ENCODE results near the gene RPL36. TPM values are rescaled to one million over a fixed set of nuclear protein-coding genes. Genes with fewer than 3 reads are reported as not detected.
A peak's percentile ranks its signal among the peaks of the same experiment; 100 is the strongest.

RPL36 gene
- polyA plus RNA-seq, 3 donors: 336 to 708 (median 627) TPM

GRCh38 chr19:5718579-5719273 is 28.6 kb downstream of the RPL36 start:
- H3K27ac Mint-ChIP-seq: peak overlapping the region; percentile 90 to 95 (median 93)
- Histone ChIP-seq H3K4me3 (replicated peaks in 1 of 3; ENCODE audit: low read depth in 2 of 3, low read length in 3 of 3) (peak overlapping the region; percentile 59 to 82 (median 66)), H3K79me2 (ENCODE audit: insufficient read depth, low read length) (peaks cover 49% of the 10 kb centered on the region), H3K4me1 (ENCODE audit: control insufficient read depth in 1 of 2, insufficient read depth in 2 of 2, low read length in 2 of 2) (peaks cover 20 to 29% of the 10 kb centered on the region in 2 donors), H3K36me3 (replicated peaks in 1 of 2; ENCODE audit: control insufficient read depth in 1 of 2, insufficient read depth in 2 of 2, low read length in 2 of 2) (peaks cover 7 to 9% of the 10 kb centered on the region in 2 donors), H4K20me1 (ENCODE audit: insufficient read depth, low read length) (peaks cover 29% of the 10 kb centered on the region), H3K9me3 (replicated peaks in 1 of 2; ENCODE audit: control insufficient read depth in 1 of 2, insufficient read depth in 1 of 2, low read length in 2 of 2) (no peaks in the 10 kb centered on the region), H3K9ac (ENCODE audit: insufficient read depth, low read length, poor library complexity, severe bottlenecking) (peak overlapping the region; percentile 94), H3K4me2 (replicated peaks; ENCODE audit: extremely low read depth, low read length, poor library complexity, severe bottlenecking) (peak overlapping the region; percentile 89), H3K27ac (ENCODE audit: low read depth in 1 of 2, low read length in 2 of 2) (peak overlapping the region; percentile 89 to 91), H2AFZ (ENCODE audit: insufficient read depth, low read depth, low read length, poor library complexity, severe bottlenecking) (peak overlapping the region; percentile 87), H3K27me3 (ENCODE audit: control insufficient read depth in 2 of 2, insufficient read depth in 2 of 2, low read length in 2 of 2) (no peaks in the 10 kb centered on the region)
- intact Hi-C loops (cut with micrococcal nuclease): loop anchor here in 1 of 2 donors (2.0 kb wide), 1 partner anchor 28 kb away; the partner anchor contains the start of gene RPL36
- H3K4me3 Mint-ChIP-seq: peak overlapping the region; percentile 81 to 90
- peaks cover 2 to 3% (median 2%) of the 10 kb centered on the region in 3 donors for H3K27me3 Mint-ChIP-seq (ENCODE audit: low read depth in 3 of 3)
- 30% methylated on average over 6 of the region's 11 CpGs for WGBS (ENCODE audit: insufficient coverage)
- H3K4me1 Mint-ChIP-seq: peaks cover 26% of the 10 kb centered on the region
- H3K36me3 Mint-ChIP-seq: peaks cover 13 to 21% of the 10 kb centered on the region in 2 donors
- peaks cover 0 to 3% (median 0%) of the 10 kb centered on the region in 7 donors for H3K9me3 Mint-ChIP-seq
- peak; percentile 26 to 66 (median 49) for DNase-seq
- TF ChIP-seq, protein P1, sequence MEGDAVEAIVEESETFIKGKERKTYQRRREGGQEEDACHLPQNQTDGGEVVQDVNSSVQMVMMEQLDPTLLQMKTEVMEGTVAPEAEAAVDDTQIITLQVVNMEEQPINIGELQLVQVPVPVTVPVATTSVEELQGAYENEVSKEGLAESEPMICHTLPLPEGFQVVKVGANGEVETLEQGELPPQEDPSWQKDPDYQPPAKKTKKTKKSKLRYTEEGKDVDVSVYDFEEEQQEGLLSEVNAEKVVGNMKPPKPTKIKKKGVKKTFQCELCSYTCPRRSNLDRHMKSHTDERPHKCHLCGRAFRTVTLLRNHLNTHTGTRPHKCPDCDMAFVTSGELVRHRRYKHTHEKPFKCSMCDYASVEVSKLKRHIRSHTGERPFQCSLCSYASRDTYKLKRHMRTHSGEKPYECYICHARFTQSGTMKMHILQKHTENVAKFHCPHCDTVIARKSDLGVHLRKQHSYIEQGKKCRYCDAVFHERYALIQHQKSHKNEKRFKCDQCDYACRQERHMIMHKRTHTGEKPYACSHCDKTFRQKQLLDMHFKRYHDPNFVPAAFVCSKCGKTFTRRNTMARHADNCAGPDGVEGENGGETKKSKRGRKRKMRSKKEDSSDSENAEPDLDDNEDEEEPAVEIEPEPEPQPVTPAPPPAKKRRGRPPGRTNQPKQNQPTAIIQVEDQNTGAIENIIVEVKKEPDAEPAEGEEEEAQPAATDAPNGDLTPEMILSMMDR (IDR thresholded peaks at IDR 0.05): no peak

DNA sequence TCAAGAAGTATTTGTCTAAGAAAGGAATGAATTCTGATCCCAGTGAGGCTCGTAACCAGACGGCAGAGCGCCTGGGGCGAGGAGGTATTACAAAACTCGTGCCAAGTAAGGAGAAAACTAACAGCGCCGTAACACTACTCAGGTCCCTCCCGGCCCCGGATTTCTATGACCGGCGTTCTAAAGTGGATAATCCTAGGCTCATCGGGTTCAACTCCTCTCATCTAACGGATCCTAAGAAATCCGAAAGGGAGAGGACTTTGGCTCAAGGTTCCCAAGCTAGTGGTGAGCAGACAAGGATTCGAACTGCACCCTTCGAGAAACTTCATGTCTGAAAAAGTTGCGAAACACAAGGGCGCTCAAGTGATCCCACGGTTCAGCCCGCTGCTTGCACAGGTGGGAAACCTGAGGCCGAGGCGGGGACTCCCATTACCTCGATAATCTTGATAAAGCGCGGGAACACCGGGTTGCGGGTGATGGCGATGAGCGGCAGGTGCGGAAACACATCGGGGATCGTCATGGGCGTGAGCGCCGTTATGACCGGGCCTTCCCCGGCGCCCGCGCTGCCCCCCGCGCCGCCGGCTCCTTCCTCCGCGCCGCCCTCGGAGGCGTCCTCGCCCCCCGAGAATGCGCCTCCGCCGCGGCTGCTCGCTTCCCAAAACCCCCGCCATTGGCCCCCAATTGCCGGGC is 29.3 kb downstream of the RPL36 start:
- peak overlapping the region; percentile 87 for H2AFZ ChIP-seq (ENCODE audit: insufficient read depth, low read depth, low read length, poor library complexity, severe bottlenecking)
- Mint-ChIP-seq H3K4me1 (peaks cover 26% of the 10 kb centered on the region), H3K9me3 (peaks cover 0 to 3% (median 0%) of the 10 kb centered on the region in 7 donors), H3K4me3 (peak overlapping the region; percentile 81 to 90), H3K27me3 (ENCODE audit: low read depth in 3 of 3) (peaks cover 0 to 4% (median 2%) of the 10 kb centered on the region in 3 donors), H3K27ac (peak overlapping the region; percentile 90 to 95 (median 94)), H3K36me3 (peaks cover 7 to 14% of the 10 kb centered on the region in 2 donors)
- WGBS (ENCODE audit: insufficient coverage): under 1% methylated on average over 58 of the region's 58 CpGs
- H3K4me2 ChIP-seq (replicated peaks; ENCODE audit: extremely low read depth, low read length, poor library complexity, severe bottlenecking): peak overlapping the region; percentile 89
- H3K27me3 ChIP-seq (ENCODE audit: control insufficient read depth in 2 of 2, insufficient read depth in 2 of 2, low read length in 2 of 2): no peaks in the 10 kb centered on the region
- peak overlapping the region; percentile 59 to 82 (median 66) for H3K4me3 ChIP-seq (replicated peaks in 1 of 3; ENCODE audit: low read depth in 2 of 3, low read length in 3 of 3)
- peaks cover under 1 to 5% of the 10 kb centered on the region in 2 donors for H3K36me3 ChIP-seq (replicated peaks in 1 of 2; ENCODE audit: control insufficient read depth in 1 of 2, insufficient read depth in 2 of 2, low read length in 2 of 2)
- no peaks in the 10 kb centered on the region for H3K9me3 ChIP-seq (replicated peaks in 1 of 2; ENCODE audit: control insufficient read depth in 1 of 2, insufficient read depth in 1 of 2, low read length in 2 of 2)
- H4K20me1 ChIP-seq (ENCODE audit: insufficient read depth, low read length): peaks cover 29% of the 10 kb centered on the region
- TF ChIP-seq, protein P1 (IDR thresholded peaks at IDR 0.05): no peak
- H3K79me2 ChIP-seq (ENCODE audit: insufficient read depth, low read length): peaks cover 49% of the 10 kb centered on the region
- peaks cover 20 to 29% of the 10 kb centered on the region in 2 donors for H3K4me1 ChIP-seq (ENCODE audit: control insufficient read depth in 1 of 2, insufficient read depth in 2 of 2, low read length in 2 of 2)
- intact Hi-C loops (cut with micrococcal nuclease): loop anchor here in 1 of 2 donors (2.0 kb wide), 1 partner anchor 29 kb away; the partner anchor contains the start of gene RPL36
- peak overlapping the region; percentile 94 for H3K9ac ChIP-seq (ENCODE audit: insufficient read depth, low read length, poor library complexity, severe bottlenecking)
- DNase-seq: peak in 2 of 3 donors; percentile 11 to 26
- H3K27ac ChIP-seq (ENCODE audit: low read depth in 1 of 2, low read length in 2 of 2): peak overlapping the region; percentile 89 to 91

Data from CD14-positive monocyte (primary cell).